Activated CD4-positive, alpha-beta T cell treated with anti-CD3 and anti-CD28 coated beads, Interleukin-2, amount 50 U/mL, for 24 hours (primary cell): ENCODE data around the gene MYL7.
"Not testable (repeated sequence)": the region's sequence is repeated elsewhere in the genome, so short reads cannot be mapped to it uniquely, and the experiment has no call there.

Experiments used
- DNase-seq, 2 donors: peaks; one replicate each; pipeline ENCODE4 v3.0.0-alpha.2; 2020; ENCODE audit warnings: low read depth in 1 of 2, low spot score in 1 of 2

MYL7 gene

GRCh38 chr7:44172352-44172751, 31.2 kb upstream of the MYL7 start:
- DNase-seq = no peak

- not testable (repeated sequence) for DNase-seq
Measured at GRCh38 chr7:44171901-44172300, 30.8 kb upstream of the MYL7 start.

GRCh38 chr7:44167920-44168319, 26.8 kb upstream of the MYL7 start:
- DNase-seq = no peak

DNA sequence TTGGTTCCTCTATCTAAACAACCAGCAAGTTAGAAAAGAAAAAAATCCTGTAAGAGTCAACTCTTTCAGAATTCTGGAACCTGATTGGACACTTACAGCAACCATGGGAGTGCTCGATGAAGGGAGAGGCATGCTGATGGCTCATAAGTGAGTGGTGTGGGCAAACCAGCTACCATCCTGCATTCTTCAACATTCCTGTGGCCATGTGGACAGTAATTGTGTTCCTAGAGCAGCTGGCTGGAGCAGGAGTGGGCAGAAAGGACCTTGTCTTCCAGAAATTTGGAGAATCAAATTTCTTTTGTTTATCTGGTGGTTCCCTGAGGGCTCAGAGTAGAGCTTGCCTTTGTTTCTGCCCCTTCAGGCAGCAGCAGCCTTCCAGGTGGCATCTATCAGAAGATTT, 22.5 kb upstream of the MYL7 start:
- DNase-seq = no peak

DNA sequence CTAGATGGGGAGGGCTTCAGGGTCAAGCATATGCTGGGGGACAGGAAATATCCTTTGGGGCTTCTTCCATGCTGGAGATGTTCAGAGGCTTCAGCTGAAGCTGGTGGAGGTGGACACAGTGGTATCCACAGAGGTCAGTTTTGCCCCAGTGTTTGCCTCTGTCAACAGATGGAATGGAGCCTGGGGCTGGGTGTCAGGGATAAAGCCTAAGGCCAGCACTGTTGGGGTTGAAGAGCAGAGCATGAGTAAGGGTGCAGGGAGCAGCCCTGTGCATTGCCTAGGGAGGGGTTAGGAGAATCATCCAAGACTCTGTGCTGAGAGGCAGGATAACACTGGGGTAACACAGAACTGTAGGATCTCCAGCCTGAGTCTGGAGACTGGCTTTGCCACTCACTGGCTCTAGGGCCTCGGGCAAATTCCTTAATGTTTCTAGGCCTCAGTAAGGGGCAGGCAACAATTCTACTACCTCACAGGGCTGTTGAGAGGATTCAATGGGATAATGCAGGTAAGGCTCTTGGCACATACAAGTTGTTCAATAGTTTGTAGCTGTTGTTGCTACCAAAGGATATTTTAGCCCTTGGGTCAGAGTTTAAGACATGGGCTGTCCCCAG, 21.8 kb upstream of the MYL7 start:
- DNase-seq = no peak

DNA sequence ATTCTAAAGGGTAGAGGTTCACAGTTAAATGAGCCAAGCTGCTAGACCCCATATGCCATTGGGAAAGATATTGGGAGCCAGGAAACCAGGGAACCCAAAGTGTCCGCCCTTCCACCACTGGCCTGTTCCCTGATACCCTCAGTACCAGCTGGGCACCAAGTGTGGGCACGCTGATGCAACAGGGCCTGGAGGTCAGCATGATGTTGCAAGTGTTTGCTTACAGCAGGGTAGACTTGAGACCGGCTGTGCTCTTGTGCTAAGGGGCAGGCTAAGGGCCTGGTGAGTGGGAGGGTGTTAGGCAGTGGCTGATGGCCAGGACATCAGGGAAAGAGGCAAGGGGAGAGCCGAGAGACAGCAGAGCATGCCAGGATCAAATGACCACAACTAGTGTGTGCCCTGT, 21.0 kb upstream of the MYL7 start:
- no peak for DNase-seq

- DNase-seq = no peak
Measured at GRCh38 chr7:44161371-44161770, 20.2 kb upstream of the MYL7 start.

- no peak for DNase-seq
Measured at GRCh38 chr7:44159824-44160630, 18.9 kb upstream of the MYL7 start.

- no peak for DNase-seq
Measured at GRCh38 chr7:44158873-44159631, 17.9 kb upstream of the MYL7 start.

GRCh38 chr7:44158096-44158872, 17.2 kb upstream of the MYL7 start:
- DNase-seq = no peak

GRCh38 chr7:44157116-44158080, 16.3 kb upstream of the MYL7 start:
- no peak for DNase-seq

DNA sequence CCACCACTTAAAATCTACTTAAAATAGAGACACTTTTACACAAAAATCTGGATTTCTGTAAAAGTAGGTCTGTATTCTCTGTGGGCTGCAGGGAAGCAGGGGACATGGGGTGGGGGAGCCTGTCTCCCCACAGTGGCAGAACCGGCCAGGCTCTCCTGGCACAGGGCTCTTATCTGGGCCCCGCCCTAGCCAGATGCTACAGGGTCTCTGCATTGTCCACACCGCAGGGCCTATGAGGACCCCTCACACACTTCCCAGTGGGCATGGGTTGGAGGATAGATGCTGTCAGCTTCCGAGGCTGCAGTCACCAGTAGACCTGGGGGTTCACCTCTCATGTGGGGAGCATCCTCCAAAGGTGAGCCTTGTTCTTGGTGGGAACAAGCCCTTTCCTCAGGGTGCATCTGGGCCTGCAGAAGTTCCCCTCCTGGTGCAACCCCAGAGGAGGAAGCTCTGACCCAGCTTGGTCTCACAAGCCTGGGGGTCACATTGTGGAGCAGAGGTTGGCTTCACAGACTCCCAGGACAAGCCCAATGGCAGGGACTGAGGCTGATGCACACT, 15.4 kb upstream of the MYL7 start:
- DNase-seq = no peak

DNA sequence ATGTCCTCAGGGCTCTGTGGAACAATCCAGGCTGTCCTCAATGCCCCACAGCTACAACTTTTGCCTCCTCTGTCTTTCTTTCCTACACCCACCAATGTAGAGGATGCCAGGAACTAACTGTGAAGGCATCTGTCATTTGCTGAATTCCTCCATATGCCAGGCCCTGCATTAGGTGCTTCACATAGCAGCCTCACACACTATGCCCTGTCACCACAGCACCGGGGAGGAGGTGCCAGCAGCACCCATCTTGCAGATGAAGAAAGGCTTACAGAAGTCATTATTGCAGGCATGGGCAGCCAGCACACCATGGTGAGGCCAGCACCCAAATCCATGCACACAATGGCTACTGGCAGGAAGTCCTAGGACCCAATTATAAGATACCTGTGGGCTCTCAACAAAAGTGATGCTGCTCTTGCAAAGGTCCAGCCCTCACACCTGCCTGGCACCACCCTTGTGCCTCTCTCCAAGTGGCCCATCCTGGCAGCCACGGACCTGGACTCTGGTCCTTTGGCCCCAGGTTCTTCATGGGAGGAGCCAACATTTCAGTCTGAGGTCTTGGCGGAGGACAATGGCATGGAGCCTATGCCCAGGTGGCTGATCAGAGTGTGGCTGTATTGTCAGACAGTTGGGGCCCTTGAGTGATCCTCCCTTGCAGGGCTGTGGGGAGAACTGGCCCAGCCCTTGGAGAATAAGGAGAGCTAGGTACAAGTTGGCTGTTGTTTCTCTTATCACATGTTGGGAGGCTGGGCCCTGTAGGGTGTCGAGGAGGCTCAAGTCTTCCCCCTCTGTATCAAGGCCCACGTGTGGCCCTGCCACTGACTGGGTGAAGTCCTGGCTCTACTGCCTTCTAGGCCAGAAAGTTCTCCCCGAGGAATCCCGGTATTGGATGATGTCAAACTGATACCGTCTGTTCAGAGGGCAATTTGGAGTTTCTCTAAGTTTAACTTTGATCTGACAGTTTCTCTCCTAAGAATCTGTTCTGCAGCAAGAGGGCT, 14.4 kb upstream of the MYL7 start:
- no peak for DNase-seq

GRCh38 chr7:44154703-44155102, 13.6 kb upstream of the MYL7 start:
- no peak for DNase-seq

DNA sequence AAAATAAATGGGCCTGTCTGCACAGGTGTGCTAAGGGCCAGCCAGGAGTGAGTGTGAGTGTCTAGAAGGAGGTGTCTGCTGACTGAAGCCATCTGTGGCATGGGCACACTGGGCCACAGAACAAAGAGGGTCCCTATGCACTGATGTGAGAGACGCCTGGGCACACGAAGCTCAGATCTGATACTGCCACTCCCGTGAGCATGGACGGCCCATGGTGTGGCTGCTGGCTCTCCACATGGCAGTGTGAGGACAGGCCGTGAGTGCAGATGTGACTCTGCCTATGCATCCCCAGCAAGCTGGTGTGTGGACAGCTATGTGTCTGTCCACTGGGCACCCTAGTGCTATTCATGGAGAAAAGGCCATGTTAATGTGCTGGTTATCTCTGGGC, 12.8 kb upstream of the MYL7 start:
- DNase-seq = no peak

DNA sequence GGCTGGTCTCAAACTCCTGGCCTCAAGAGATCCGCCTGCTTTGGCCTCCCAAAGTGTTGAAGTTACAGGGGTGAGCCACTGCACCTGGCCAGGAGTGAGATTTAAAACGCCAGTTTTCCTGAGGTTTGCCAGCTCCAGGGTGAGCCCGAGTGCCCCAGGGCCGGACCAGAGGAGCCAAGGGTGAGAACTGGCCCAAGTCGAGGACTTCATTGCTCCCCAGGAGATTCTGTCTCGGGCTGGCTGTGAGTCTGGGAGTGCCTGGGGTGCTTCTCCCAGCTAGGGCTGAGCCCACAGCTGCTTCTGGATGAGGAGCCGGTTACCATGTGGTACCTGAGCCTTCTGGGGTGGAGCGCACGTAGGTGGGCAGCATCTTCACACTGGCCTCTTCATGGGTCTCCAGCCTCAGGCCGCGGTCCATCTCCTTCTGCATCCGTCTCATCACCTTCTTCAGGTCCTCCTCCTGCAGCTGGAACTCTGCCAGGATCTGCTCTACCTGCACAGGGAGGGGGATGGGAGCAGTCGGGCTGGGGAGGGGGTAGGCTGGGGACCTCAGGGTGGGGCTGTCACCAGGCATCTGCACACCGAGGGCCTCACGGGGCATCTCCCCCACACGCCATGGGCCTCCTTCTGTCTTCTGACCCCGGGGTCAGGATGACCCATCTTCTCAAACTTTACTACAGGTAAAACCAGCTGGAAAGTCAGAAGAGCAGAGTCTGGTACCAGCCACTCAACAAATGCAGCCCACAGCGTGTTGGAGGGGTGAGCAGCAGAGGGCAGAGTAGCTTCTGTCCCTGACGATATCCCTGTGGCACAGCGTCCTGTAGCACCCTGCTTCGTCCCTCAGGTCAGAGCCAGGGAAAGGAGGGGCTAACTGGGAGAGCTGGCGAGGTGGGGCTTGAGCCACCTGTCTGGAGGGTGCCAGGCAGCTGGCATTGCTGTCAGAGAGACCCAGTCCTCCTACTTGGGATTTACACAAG, 12.1 kb upstream of the MYL7 start:
- DNase-seq = no peak

DNA sequence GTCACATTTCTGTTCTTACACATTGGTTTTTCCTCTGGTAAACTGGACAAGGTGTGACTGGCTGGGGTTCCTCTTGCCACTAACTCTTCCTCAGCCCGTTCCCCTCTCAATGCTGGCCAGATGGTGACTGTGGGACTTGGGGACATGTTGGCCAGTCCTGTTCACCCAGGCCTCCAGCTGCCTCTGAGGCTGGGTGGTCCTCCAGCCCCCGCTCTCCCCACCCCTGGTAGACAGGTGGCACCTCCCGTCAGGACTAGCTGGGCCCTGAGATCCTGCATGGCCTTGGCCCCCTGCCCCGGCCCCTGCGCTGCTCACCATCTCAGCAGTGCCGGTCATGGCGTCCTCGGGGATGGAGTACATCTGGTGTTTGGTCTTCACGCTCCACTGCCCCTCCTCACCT, 10.8 kb upstream of the MYL7 start:
- no peak for DNase-seq
